ENCODE results near the gene REC8.

Gene REC8

GRCh38 chr14:24160499-24160849, 11.4 kb upstream of the REC8 start:
- DNase-seq, result no peak

GRCh38 chr14:24160850-24161804, 10.8 kb upstream of the REC8 start, which contains the start of gene IRF9:
IRF9 (plus strand) TSS chr14:24161265; CDS start chr14:24162145, 880 bp downstream.
- peak; percentile 98 for DNase-seq

GRCh38 chr14:24162093-24162492, 9.8 kb upstream of the REC8 start:
- DNase-seq, result no peak

GRCh38 chr14:24164518-24164991, 7.3 kb upstream of the REC8 start:
- no peak for DNase-seq

- DNase-seq, result no peak
Observed at GRCh38 chr14:24165785-24166184, 6.1 kb upstream of the REC8 start.

- DNase-seq, result no peak
Observed at GRCh38 chr14:24167469-24168114, 4.3 kb upstream of the REC8 start.

GRCh38 chr14:24172261-24172860, 481 bp downstream of the REC8 start:
- DNase-seq, result no peak

GRCh38 chr14:24172871-24173281, 996 bp downstream of the REC8 start:
- DNase-seq, result no peak

- no peak for DNase-seq
Observed at GRCh38 chr14:24176599-24176998, 4.7 kb downstream of the REC8 start.

- DNase-seq, result no peak
Observed at GRCh38 chr14:24177041-24177825, 5.4 kb downstream of the REC8 start.

- no peak for DNase-seq
Observed at GRCh38 chr14:24177891-24178290, 6.0 kb downstream of the REC8 start.

- no peak for DNase-seq
Observed at GRCh38 chr14:24178399-24179178, 6.7 kb downstream of the REC8 start.

GRCh38 chr14:24179294-24179960, 7.5 kb downstream of the REC8 start:
- no peak for DNase-seq

- peak; percentile 58 for DNase-seq
Observed at GRCh38 chr14:24179961-24180796, 8.3 kb downstream of the REC8 start.

- no peak for DNase-seq
Observed at GRCh38 chr14:24181371-24182077, 9.6 kb downstream of the REC8 start.

- no peak for DNase-seq
Observed at GRCh38 chr14:24182110-24182882, 10.4 kb downstream of the REC8 start.

GRCh38 chr14:24183014-24183481, 11.2 kb downstream of the REC8 start:
- no peak for DNase-seq

GRCh38 chr14:24184104-24184970, 12.5 kb downstream of the REC8 start:
- DNase-seq, result no peak
